IPS-NIHi7 (cell line): ENCODE measurements around the gene OGA.
A peak's percentile ranks its signal among the peaks of the same experiment; 100 is the strongest.

Source experiments
- DNase-seq: peaks from one replicate; pipeline ENCODE4 v3.0.0; 2012; ENCODE audit warnings: mixed read lengths; ENCODE audit errors: extremely low spot score

The OGA gene

GRCh38 chr10:101775273-101776160 lies 42.7 kb downstream of the OGA start, which contains the start of gene FGF8:
TSS of gene FGF8 (minus strand) at chr10:101776114. CDS start at chr10:101775900, 214 bp downstream.
- DNase-seq: no peak

- peak; percentile 43 for DNase-seq
Observed at GRCh38 chr10:101774589-101775272, 43.5 kb downstream of the OGA start.

- DNase-seq: no peak
Observed at GRCh38 chr10:101773923-101774588, 44.2 kb downstream of the OGA start.

GRCh38 chr10:101772895-101773761 lies 45.1 kb downstream of the OGA start:
- DNase-seq: peak; percentile 22

GRCh38 chr10:101772017-101772894 lies 46.0 kb downstream of the OGA start:
- no peak for DNase-seq

- no peak for DNase-seq
Observed at GRCh38 chr10:101771380-101771779, 46.9 kb downstream of the OGA start.

- no peak for DNase-seq
Observed at GRCh38 chr10:101770331-101771215, 47.7 kb downstream of the OGA start.

GRCh38 chr10:101769541-101770180 lies 48.6 kb downstream of the OGA start:
- peak; percentile 33 for DNase-seq

- DNase-seq: no peak
Observed at GRCh38 chr10:101768791-101769170, 49.5 kb downstream of the OGA start.

GRCh38 chr10:101767966-101768790 lies 50.1 kb downstream of the OGA start:
- DNase-seq: no peak

GRCh38 chr10:101767600-101767945 lies 50.7 kb downstream of the OGA start:
- no peak for DNase-seq

- DNase-seq: no peak
Observed at GRCh38 chr10:101766753-101767599, 51.3 kb downstream of the OGA start.

- DNase-seq: no peak
Observed at GRCh38 chr10:101766306-101766705, 51.9 kb downstream of the OGA start.

- no peak for DNase-seq
Observed at GRCh38 chr10:101763141-101763846, 55.0 kb downstream of the OGA start.

- no peak for DNase-seq
Observed at GRCh38 chr10:101762736-101763135, 55.5 kb downstream of the OGA start.

GRCh38 chr10:101761226-101761625 lies 57.0 kb downstream of the OGA start:
- no peak for DNase-seq

- no peak for DNase-seq
Observed at GRCh38 chr10:101760510-101760909, 57.7 kb downstream of the OGA start.
